ENCODE data around the gene PHF2. TPM values are rescaled to one million over a fixed set of nuclear protein-coding genes. Genes with fewer than 3 reads are reported as not detected.

PHF2 gene
- total RNA-seq, 2 donors from 2014 or later, result 14.9 to 19.5 TPM

GRCh38 chr9:93644397-93645088, 68.2 kb downstream of the PHF2 start:
- no peak overlapping the region for H3K27ac Mint-ChIP-seq
- no peaks in the 10 kb centered on the region for H3K27me3 Mint-ChIP-seq
- H3K36me3 Mint-ChIP-seq, result peaks cover 10% of the 10 kb centered on the region
- DNase-seq (ENCODE audit: low spot score) (peak; percentile 35), ATAC-seq (peak in 1 of 2 donors; percentile 38)
- H3K4me1 Mint-ChIP-seq (ENCODE audit: low read depth in 2 of 2), result peaks cover 0 to 8% of the 10 kb centered on the region in 2 donors
- no peak overlapping the region for H3K4me3 Mint-ChIP-seq
- no peaks in the 10 kb centered on the region for H3K9me3 Mint-ChIP-seq

DNA sequence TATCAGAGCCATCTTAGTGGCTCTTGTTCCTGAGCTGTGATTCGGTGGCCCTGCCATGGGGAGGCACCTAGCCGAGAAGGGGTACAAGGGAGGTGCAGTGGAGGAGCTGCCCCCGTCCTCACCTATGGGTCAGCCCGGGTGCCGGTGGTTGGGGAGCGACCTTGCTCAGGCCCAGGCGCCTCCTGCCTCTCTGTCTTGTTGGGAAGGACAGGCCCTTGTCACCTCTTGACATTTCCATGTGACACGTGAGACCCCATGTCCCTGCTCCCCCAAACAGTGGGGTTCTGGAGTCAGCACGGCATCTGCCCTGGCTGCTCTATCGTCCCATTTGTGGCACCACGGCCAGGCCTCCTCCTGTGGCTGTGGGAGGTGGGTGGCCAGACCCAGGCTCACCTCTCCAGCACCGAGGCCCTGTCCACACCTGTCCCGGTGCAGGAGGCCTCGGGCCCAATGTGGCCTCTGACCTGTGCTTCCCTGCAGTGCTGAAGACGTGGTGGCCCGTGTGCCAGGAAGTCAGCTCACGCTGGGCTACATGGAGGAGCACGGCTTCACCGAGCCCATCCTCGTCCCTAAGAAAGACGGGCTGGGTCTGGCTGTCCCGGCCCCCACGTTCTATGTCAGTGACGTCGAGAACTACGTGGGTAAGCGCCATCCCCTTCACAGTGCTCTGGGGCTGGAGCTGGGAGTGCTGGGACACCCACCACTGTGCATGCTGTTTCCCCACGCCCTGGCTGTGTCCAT, 68.9 kb downstream of the PHF2 start:
- Mint-ChIP-seq H3K4me3 (no peak overlapping the region), H3K9me3 (no peaks in the 10 kb centered on the region), H3K4me1 (ENCODE audit: low read depth in 2 of 2) (peaks cover 0 to 6% of the 10 kb centered on the region in 2 donors), H3K27ac (no peak overlapping the region), H3K27me3 (no peaks in the 10 kb centered on the region), H3K36me3 (peaks cover 6% of the 10 kb centered on the region)
- DNase-seq (ENCODE audit: low spot score) (peak; percentile 51), ATAC-seq (no peak)

DNA sequence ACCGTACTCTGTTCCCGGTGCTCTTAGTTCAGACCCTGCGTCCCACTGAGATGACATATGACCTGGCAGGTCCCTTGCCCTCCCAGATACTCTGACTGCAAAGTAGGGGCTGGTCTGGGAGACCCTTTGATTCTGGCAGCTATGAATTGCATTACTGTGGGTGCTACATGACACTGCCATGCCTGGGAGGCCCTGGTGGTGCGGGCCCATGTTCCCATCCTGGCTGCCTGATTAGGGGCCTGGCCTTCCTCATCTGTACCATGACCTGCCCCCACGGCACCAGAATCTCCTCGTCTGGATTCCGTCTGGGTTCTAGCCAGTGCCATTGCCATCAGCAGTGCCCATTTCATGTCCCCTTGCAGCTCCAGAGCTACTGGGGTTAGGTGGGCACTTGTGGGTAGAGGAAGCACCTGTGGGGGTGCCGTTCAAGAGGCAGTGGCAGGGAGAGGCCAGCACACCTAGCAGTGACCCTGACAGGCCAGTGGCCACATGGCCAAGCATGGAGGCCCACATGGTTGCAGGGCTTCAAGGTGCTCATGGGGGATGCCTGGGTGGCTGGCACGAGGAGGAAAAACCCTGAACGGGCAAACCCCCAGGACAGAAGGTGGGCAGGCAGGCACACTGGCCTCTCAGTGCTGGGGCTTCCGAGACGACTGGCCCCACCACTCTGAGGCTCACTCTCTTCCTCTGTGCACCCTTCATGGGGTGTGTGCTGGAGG, 69.7 kb downstream of the PHF2 start:
- no peaks in the 10 kb centered on the region for H3K9me3 Mint-ChIP-seq
- H3K27me3 Mint-ChIP-seq, result no peaks in the 10 kb centered on the region
- H3K27ac Mint-ChIP-seq, result no peak overlapping the region
- H3K4me1 Mint-ChIP-seq (ENCODE audit: low read depth in 2 of 2), result no peaks in the 10 kb centered on the region
- H3K4me3 Mint-ChIP-seq, result no peak overlapping the region
- ATAC-seq (no peak), DNase-seq (ENCODE audit: low spot score) (peak; percentile 34)
- H3K36me3 Mint-ChIP-seq, result no peaks in the 10 kb centered on the region

DNA sequence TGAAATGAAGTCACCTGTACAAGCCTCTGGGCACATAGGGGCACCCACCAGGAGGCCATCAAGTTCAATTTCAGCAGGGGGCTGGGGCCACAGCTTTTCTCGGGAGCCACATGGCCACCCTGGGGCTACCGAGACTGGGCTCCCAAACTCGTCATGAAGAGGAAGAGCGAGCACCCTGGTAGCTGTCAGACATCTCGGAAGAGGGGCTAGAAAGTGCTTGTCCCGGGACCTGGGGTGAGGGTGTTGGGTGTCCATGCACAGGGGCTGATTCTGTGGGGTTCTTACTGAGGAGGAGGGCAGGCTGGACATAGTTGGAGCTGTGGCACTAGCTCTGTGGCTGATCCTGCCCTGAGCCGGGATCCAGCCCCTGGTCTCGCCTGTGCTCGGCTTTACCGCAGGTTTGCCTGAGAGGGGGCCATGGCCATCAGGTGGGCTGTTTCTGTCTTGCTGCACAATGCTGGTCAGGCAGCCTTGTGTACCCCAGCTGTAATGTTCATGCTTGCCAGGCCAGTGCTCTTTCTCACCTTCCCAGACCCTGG, 70.3 kb downstream of the PHF2 start:
- DNase-seq (ENCODE audit: low spot score) (peak; percentile 29), ATAC-seq (no peak)
- Mint-ChIP-seq H3K9me3 (no peaks in the 10 kb centered on the region), H3K27ac (no peak overlapping the region), H3K36me3 (no peaks in the 10 kb centered on the region), H3K4me1 (ENCODE audit: low read depth in 2 of 2) (peaks cover 0 to 3% of the 10 kb centered on the region in 2 donors), H3K4me3 (no peak overlapping the region), H3K27me3 (no peaks in the 10 kb centered on the region)

DNA sequence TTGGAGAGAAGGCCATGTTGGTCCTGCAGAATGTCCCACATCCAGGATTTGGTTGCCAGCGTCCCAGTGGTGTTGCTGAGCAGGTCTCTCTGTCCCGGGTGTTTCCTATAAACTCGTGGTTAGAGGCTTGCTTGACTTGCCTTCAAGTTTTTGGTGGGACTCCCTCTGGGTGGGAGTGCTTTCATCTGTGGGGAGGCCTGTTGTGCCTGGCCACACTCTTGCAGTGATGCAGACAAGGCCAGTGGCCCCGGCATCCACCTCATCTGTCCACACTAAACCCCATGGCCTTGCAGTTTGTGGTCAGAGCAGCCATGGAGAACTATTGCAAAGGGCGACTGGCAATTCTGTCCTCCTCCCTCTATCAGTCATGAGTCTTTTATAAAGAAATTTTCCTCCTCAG, 71.8 kb downstream of the PHF2 start:
- Mint-ChIP-seq H3K4me1 (ENCODE audit: low read depth in 2 of 2) (peaks cover 0 to 6% of the 10 kb centered on the region in 2 donors), H3K4me3 (no peak overlapping the region), H3K9me3 (no peaks in the 10 kb centered on the region), H3K36me3 (no peaks in the 10 kb centered on the region), H3K27me3 (no peaks in the 10 kb centered on the region), H3K27ac (no peak overlapping the region)
- ATAC-seq, result no peak
- no peak for DNase-seq (ENCODE audit: low spot score)

GRCh38 chr9:93648836-93649235, 72.5 kb downstream of the PHF2 start:
- Mint-ChIP-seq H3K4me3 (no peak overlapping the region), H3K4me1 (ENCODE audit: low read depth in 2 of 2) (peaks cover 0 to 6% of the 10 kb centered on the region in 2 donors), H3K27ac (no peak overlapping the region), H3K9me3 (no peaks in the 10 kb centered on the region), H3K36me3 (no peaks in the 10 kb centered on the region), H3K27me3 (no peaks in the 10 kb centered on the region)
- DNase-seq (ENCODE audit: low spot score), result no peak
- ATAC-seq, result no peak

GRCh38 chr9:93649610-93650261, 73.4 kb downstream of the PHF2 start:
- Mint-ChIP-seq H3K36me3 (no peaks in the 10 kb centered on the region), H3K27ac (no peak overlapping the region), H3K27me3 (no peaks in the 10 kb centered on the region), H3K4me1 (ENCODE audit: low read depth in 2 of 2) (peaks cover 0 to 6% of the 10 kb centered on the region in 2 donors), H3K4me3 (no peak overlapping the region), H3K9me3 (no peaks in the 10 kb centered on the region)
- DNase-seq (ENCODE audit: low spot score), result no peak
- no peak for ATAC-seq

- no peak for DNase-seq (ENCODE audit: low spot score)
- Mint-ChIP-seq H3K27ac (no peak overlapping the region), H3K36me3 (no peaks in the 10 kb centered on the region), H3K4me3 (no peak overlapping the region), H3K27me3 (no peaks in the 10 kb centered on the region), H3K4me1 (ENCODE audit: low read depth in 2 of 2) (peaks cover 0 to 6% of the 10 kb centered on the region in 2 donors), H3K9me3 (no peaks in the 10 kb centered on the region)
- no peak for ATAC-seq
Measured at GRCh38 chr9:93650448-93650847, 74.1 kb downstream of the PHF2 start.

- H3K4me3 Mint-ChIP-seq, result no peak overlapping the region
- DNase-seq (ENCODE audit: low spot score) (no peak), ATAC-seq (no peak)
- no peaks in the 10 kb centered on the region for H3K36me3 Mint-ChIP-seq
- H3K27ac Mint-ChIP-seq, result no peak overlapping the region
- no peaks in the 10 kb centered on the region for H3K9me3 Mint-ChIP-seq
- H3K27me3 Mint-ChIP-seq, result no peaks in the 10 kb centered on the region
- peaks cover 0 to 6% of the 10 kb centered on the region in 2 donors for H3K4me1 Mint-ChIP-seq (ENCODE audit: low read depth in 2 of 2)
Measured at GRCh38 chr9:93651521-93651950, 75.2 kb downstream of the PHF2 start.

DNA sequence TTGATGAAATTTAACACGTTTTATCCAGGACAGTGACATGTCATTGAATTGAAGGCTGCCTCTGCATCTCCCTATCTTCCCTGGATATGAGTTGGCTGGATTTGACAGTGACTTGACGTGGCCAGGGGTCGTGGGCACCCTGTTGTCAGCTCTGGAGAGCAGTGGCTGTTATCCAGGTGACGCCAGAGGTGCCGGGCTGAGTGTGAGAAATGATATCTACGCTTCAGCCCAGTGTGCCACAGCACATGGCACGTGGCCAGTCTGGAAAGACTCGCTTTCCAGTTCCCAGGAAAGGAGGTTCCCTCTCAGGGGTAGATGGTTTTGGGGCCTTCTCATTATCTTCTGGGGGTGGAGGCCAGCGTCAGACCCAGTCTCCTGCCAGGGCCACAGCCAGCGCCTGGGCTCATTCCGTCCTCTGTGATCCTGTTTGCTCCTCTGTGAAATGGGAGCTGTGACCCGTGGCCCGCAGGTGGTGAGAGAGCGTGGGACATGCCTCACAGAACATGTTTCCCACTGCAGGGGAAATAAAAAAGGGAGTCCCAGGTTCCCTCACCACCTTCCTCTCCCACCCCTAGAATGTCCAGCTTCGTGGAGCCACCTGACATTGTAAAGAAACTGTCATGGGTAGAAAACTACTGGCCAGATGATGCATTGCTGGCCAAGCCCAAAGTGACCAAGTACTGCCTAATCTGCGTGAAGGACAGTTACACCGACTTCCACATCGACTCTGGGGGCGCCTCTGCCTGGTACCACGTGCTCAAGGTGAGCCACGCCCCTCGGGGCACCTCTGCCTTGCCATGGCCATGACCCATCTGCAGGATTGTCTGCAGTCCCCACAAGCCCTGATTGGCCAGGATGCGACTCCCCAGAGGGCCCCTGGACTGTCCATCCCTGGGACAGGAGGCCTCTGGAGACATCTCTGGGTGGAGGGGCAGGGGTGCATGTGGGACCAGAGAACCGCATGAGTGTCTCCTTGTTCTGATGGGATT, 76.5 kb downstream of the PHF2 start:
- H3K9me3 Mint-ChIP-seq, result no peaks in the 10 kb centered on the region
- DNase-seq (ENCODE audit: low spot score), result peak; percentile 38
- H3K27ac Mint-ChIP-seq, result no peak overlapping the region
- H3K4me1 Mint-ChIP-seq (ENCODE audit: low read depth in 2 of 2), result peaks cover 0 to 6% of the 10 kb centered on the region in 2 donors
- no peaks in the 10 kb centered on the region for H3K27me3 Mint-ChIP-seq
- H3K4me3 Mint-ChIP-seq, result no peak overlapping the region
- no peak for ATAC-seq
- no peaks in the 10 kb centered on the region for H3K36me3 Mint-ChIP-seq

- H3K27ac Mint-ChIP-seq, result no peak overlapping the region
- ATAC-seq, result no peak
- H3K4me3 Mint-ChIP-seq, result no peak overlapping the region
- no peaks in the 10 kb centered on the region for H3K9me3 Mint-ChIP-seq
- no peak for DNase-seq (ENCODE audit: low spot score)
- H3K27me3 Mint-ChIP-seq, result no peaks in the 10 kb centered on the region
- H3K36me3 Mint-ChIP-seq, result no peaks in the 10 kb centered on the region
- peaks cover 0 to 6% of the 10 kb centered on the region in 2 donors for H3K4me1 Mint-ChIP-seq (ENCODE audit: low read depth in 2 of 2)
Measured at GRCh38 chr9:93653760-93654159, 77.4 kb downstream of the PHF2 start.

DNA sequence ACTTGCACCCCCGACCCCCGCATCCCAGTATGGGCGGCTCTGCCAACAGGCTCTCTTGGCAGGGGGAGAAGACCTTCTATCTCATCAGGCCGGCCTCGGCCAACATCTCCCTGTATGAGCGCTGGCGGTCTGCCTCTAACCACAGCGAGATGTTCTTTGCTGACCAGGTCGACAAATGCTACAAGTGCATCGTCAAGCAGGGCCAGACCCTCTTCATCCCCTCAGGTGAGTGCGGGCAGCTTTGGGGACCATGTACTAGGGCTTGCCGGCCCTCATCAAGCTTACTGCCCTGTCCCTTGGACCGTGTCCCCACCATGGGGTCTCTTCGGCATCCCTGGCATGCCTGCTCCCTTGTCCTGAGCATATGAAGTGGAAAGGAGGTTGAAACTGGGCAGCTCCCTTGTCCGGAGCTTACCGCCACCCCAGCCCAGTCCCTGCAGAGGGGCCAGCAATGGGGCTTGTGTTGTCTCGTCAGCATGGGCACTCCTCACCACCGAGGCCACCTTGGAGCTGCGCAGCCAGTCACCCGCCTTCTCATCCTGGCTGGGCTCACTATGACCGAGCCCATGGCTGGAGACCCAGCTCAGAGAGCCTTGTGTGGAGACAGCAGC, 78.1 kb downstream of the PHF2 start:
- no peak for ATAC-seq
- Mint-ChIP-seq H3K4me3 (no peak overlapping the region), H3K9me3 (no peaks in the 10 kb centered on the region), H3K4me1 (ENCODE audit: low read depth in 2 of 2) (peaks cover 0 to 6% of the 10 kb centered on the region in 2 donors), H3K27ac (no peak overlapping the region), H3K36me3 (no peaks in the 10 kb centered on the region), H3K27me3 (no peaks in the 10 kb centered on the region)
- DNase-seq (ENCODE audit: low spot score), result peak; percentile 46
